HFF-Myc (cell line): Measurements from ENCODE around the gene HOXD13.

Experiments
- DNase-seq: peaks from one replicate; pipeline ENCODE4 v3.0.0-alpha.2; 2011; ENCODE audit warnings: low read depth; ENCODE audit errors: extremely low read depth
- H3K4me3 ChIP-seq: replicated peaks from 2 replicates; pipeline ENCODE4 v1.5.1; 2011; ENCODE audit warnings: low read depth, mild to moderate bottlenecking, control low read depth, low read length
- CTCF ChIP-seq: IDR thresholded peaks from 2 replicates; pipeline ENCODE4 v1.5.1; 2012; ENCODE audit warnings: mild to moderate bottlenecking, low read depth, low read length, control low read depth; ENCODE audit errors: missing control alignments

The HOXD13 gene

GRCh38 chr2:176112375-176113302 lies 20.1 kb downstream of the HOXD13 start:
- DNase-seq, result no peak
- TF ChIP-seq CTCF, result no peak
- no peak overlapping the region for H3K4me3 ChIP-seq

GRCh38 chr2:176114120-176114929 lies 21.8 kb downstream of the HOXD13 start:
- no peak for DNase-seq
- TF ChIP-seq CTCF, result no peak
- no peak overlapping the region for H3K4me3 ChIP-seq

GRCh38 chr2:176114930-176115625 lies 22.6 kb downstream of the HOXD13 start:
- no peak overlapping the region for H3K4me3 ChIP-seq
- no peak for TF ChIP-seq CTCF
- DNase-seq, result no peak

- H3K4me3 ChIP-seq, result no peak within 1 kb of the TSS
- no peak for TF ChIP-seq CTCF
- no peak for DNase-seq
These were observed 23.6 kb downstream of the HOXD13 start, which contains the start of gene HOXD10 for GRCh38 chr2:176115883-176116813. HOXD10 (plus strand) TSS chr2:176116778; CDS start chr2:176116834, 56 bp downstream.

GRCh38 chr2:176117162-176117822 lies 24.8 kb downstream of the HOXD13 start:
- TF ChIP-seq CTCF, result no peak
- no peak for DNase-seq
- no peak overlapping the region for H3K4me3 ChIP-seq
